Ascending aorta (tissue), 2 donors: Measurements from ENCODE around the gene HIF1AN. TPM values are rescaled to one million over a fixed set of nuclear protein-coding genes. Genes with fewer than 3 reads are reported as not detected.

Source experiments
- DNase-seq, 2 donors: peaks; one replicate each; pipeline ENCODE4 v3.0.0-alpha.2; 2019; ENCODE audit warnings: low spot score in 2 of 2
- H3K27ac ChIP-seq, 2 donors: fragments of 200-600 bp; sonication (generic); one replicate each; pipeline ENCODE4 v1.5.1; 2016 to 2017; ENCODE audit warnings: mild to moderate bottlenecking in 1 of 2
- H3K27me3 ChIP-seq: fragments of 200-600 bp; sonication (generic); one replicate; pipeline ENCODE4 v1.5.1; 2017
- H3K36me3 ChIP-seq, 2 donors: fragments of 200-600 bp; sonication (generic); one replicate each; pipeline ENCODE4 v1.5.1; 2016
- H3K4me1 ChIP-seq, 2 donors: fragments of 200-600 bp; sonication (generic); one replicate each; pipeline ENCODE4 v1.5.1; 2016 to 2017; ENCODE audit warnings: mild to moderate bottlenecking in 1 of 2
- H3K4me3 ChIP-seq, 2 donors: fragments of 200-600 bp; sonication (generic); one replicate each; pipeline ENCODE4 v1.5.1; 2016 to 2017; ENCODE audit warnings: mild to moderate bottlenecking in 1 of 2
- H3K9me3 ChIP-seq, 2 donors: fragments of 200-600 bp; sonication (generic); one replicate each; pipeline ENCODE4 v1.5.1; 2016
- CTCF ChIP-seq, 3 experiments: fragments of 200-600 bp in 2 of 3; fragments of 450-650 bp in 1 of 3; sonication (generic) in 2 of 3; IDR thresholded peaks; one replicate each; pipeline ENCODE4 v1.5.1; 2016 to 2019; ENCODE audit warnings: antibody characterized with exemption in 3 of 3, mild to moderate bottlenecking in 1 of 3, moderate library complexity in 1 of 3
- intact Hi-C: fragments of 100-400 bp; cut with DNase I; formaldehyde crosslinking; loops from one replicate; pipeline ENCODE4 v1.15.1; 2023
- total RNA-seq: library from RNA; depleted of rRNA; stranded (reverse); fragments of >200 nt; gene quantifications from one replicate; pipeline ENCODE4 v1.1.0, GENCODE V29; 2016

HIF1AN gene
- total RNA-seq, 1 donor from 2014 or later: 4.7 TPM

- Histone ChIP-seq H3K27me3 (no peaks in the 10 kb centered on the region), H3K36me3 (no peaks in the 10 kb centered on the region), H3K27ac (no peak overlapping the region), H3K4me3 (no peak overlapping the region), H3K9me3 (no peaks in the 10 kb centered on the region), H3K4me1 (no peaks in the 10 kb centered on the region)
- intact Hi-C loops: no loop called here
- TF ChIP-seq CTCF (IDR thresholded peaks at IDR 0.05): no peak
- DNase-seq: no peak
Observed at GRCh38 chr10:100579261-100580090, 43.7 kb downstream of the HIF1AN start.

GRCh38 chr10:100586959-100587358, 51.2 kb downstream of the HIF1AN start:
- TF ChIP-seq CTCF (IDR thresholded peaks at IDR 0.05): no peak
- H3K9me3 ChIP-seq: peaks cover 0 to 7% of the 10 kb centered on the region in 2 donors
- intact Hi-C loops: no loop called here
- no peak overlapping the region for H3K4me3 ChIP-seq
- no peak for DNase-seq
- H3K4me1 ChIP-seq: no peaks in the 10 kb centered on the region
- H3K27me3 ChIP-seq: no peaks in the 10 kb centered on the region
- no peaks in the 10 kb centered on the region for H3K36me3 ChIP-seq
- H3K27ac ChIP-seq: no peak overlapping the region

- Histone ChIP-seq H3K9me3 (no peaks in the 10 kb centered on the region), H3K4me1 (no peaks in the 10 kb centered on the region), H3K27ac (no peak overlapping the region), H3K27me3 (no peaks in the 10 kb centered on the region), H3K4me3 (no peak overlapping the region), H3K36me3 (no peaks in the 10 kb centered on the region)
- no peak for DNase-seq
- no peak for TF ChIP-seq CTCF (IDR thresholded peaks at IDR 0.05)
- intact Hi-C loops: no loop called here
Observed at GRCh38 chr10:100598166-100598565, 62.4 kb downstream of the HIF1AN start.

DNA sequence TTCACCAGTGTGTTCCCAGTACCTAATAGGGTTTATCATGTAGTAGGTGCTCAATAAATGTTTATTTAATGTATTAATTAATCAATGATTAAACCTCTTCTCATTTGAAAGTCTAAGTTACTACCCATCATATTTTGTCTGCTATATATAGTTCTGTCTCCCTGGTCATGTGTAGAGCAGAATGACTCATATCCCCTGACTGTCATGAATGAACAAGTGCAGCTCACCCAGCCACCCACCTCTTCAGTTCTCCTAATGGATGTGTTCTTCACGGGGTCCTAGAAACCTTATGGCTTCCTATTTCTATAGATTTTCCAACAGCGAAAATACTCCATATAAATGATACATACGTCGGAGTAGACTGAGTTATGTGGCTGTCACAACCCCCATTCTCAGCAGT, 64.5 kb downstream of the HIF1AN start:
- Histone ChIP-seq H3K9me3 (no peaks in the 10 kb centered on the region), H3K36me3 (no peaks in the 10 kb centered on the region), H3K27me3 (no peaks in the 10 kb centered on the region), H3K4me3 (no peak overlapping the region), H3K27ac (no peak overlapping the region), H3K4me1 (no peaks in the 10 kb centered on the region)
- no peak for DNase-seq
- intact Hi-C loops: no loop called here
- no peak for TF ChIP-seq CTCF (IDR thresholded peaks at IDR 0.05)

- Histone ChIP-seq H3K27ac (no peak overlapping the region), H3K27me3 (no peaks in the 10 kb centered on the region), H3K4me1 (no peaks in the 10 kb centered on the region), H3K36me3 (no peaks in the 10 kb centered on the region), H3K9me3 (no peaks in the 10 kb centered on the region), H3K4me3 (no peak overlapping the region)
- TF ChIP-seq CTCF (IDR thresholded peaks at IDR 0.05): no peak
- intact Hi-C loops: no loop called here
- DNase-seq: peak in 1 of 2 donors; percentile 22
Observed at GRCh38 chr10:100607439-100607838, 71.7 kb downstream of the HIF1AN start.

Other genes starting within 250 kb of the HIF1AN start
- gene BLOC1S2, start 249.3 kb upstream of the HIF1AN start, total RNA-seq: 21.4 TPM
- gene PKD2L1, start 205.7 kb upstream of the HIF1AN start, total RNA-seq: not detected
- 2.9 TPM for gene SCD, start 188.7 kb upstream of the HIF1AN start, total RNA-seq
- gene WNT8B, start 72.9 kb upstream of the HIF1AN start, total RNA-seq: not detected
- gene SEC31B, start 16.1 kb upstream of the HIF1AN start, total RNA-seq: 9.2 TPM
- 71.1 TPM for gene NDUFB8, start 6.1 kb upstream of the HIF1AN start, total RNA-seq
- not detected for gene PAX2, start 209.6 kb downstream of the HIF1AN start, total RNA-seq